ENCODE measurements around the gene MYO1D. TPM values are rescaled to one million over a fixed set of nuclear protein-coding genes. Genes with fewer than 3 reads are reported as not detected.
"Not testable (repeated sequence)": the region's sequence is repeated elsewhere in the genome, so short reads cannot be mapped to it uniquely, and the experiment has no call there.

Gene MYO1D
- total RNA-seq, 1 donor from 2014 or later, result 27.7 TPM

DNA sequence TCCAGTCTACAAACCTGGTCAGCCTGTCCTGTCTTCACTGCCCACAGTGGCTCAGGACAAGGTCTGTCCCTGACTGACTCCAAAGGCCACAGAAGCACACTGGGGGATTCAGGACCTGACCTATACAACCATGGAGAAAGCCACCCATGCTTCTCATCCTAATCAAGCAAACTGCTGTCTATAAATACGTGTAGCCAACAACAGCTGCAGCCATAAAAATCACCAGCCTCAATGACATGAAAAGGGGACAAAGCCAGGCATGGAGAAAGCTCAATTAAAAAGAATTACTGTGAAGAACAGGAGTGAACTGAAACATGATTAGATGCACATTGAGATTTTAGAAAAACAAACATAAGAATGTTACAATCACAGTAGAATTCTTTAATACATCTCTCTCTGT is 220.0 kb downstream of the MYO1D start:
- ChIA-PET POLR2A (no interaction called here), CTCF (no interaction called here)
- no peak for ATAC-seq (ENCODE audit: low read depth)
- H3K9me3 Mint-ChIP-seq, result no peaks in the 10 kb centered on the region
- intact Hi-C loops (cut with micrococcal nuclease), result no loop called here
- no peak overlapping the region for H3K4me3 Mint-ChIP-seq
- no peaks in the 10 kb centered on the region for H3K27me3 Mint-ChIP-seq
- no peak overlapping the region for H3K27ac Mint-ChIP-seq
- TF ChIP-seq, protein P1, sequence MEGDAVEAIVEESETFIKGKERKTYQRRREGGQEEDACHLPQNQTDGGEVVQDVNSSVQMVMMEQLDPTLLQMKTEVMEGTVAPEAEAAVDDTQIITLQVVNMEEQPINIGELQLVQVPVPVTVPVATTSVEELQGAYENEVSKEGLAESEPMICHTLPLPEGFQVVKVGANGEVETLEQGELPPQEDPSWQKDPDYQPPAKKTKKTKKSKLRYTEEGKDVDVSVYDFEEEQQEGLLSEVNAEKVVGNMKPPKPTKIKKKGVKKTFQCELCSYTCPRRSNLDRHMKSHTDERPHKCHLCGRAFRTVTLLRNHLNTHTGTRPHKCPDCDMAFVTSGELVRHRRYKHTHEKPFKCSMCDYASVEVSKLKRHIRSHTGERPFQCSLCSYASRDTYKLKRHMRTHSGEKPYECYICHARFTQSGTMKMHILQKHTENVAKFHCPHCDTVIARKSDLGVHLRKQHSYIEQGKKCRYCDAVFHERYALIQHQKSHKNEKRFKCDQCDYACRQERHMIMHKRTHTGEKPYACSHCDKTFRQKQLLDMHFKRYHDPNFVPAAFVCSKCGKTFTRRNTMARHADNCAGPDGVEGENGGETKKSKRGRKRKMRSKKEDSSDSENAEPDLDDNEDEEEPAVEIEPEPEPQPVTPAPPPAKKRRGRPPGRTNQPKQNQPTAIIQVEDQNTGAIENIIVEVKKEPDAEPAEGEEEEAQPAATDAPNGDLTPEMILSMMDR (IDR thresholded peaks at IDR 0.05), result no peak
- DNase-seq, result no peak
- H3K36me3 Mint-ChIP-seq (ENCODE audit: low read depth), result peaks cover 33% of the 10 kb centered on the region
- no peaks in the 10 kb centered on the region for H3K4me1 Mint-ChIP-seq

DNA sequence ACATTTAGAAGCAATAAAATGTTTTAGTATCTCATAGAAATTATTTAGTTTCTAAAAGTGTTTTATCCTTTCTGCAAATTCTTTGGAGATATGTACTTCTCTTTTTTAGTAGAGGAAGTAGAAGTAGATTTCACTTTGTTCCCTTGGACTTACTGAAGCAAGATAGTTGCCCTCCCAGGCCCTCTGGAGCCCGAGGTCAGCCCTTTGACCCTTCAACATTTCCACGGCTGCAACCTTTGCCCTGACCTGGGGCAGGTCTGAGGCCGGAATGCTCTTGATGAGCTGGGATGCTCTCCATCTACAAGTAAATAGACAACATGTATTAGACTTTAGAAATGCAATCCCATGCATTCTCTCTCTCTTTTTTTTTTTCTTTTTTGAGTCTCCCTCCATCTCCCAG is 222.6 kb downstream of the MYO1D start:
- CTCF ChIA-PET, result interaction anchor here (0.7 kb wide), 1 partner anchor 22 kb away, joined by 3 read pairs; no protein-coding TSS in a partner anchor
- DNase-seq, result no peak
- Mint-ChIP-seq H3K27ac (no peak overlapping the region), H3K4me3 (no peak overlapping the region), H3K9me3 (peaks cover 16% of the 10 kb centered on the region), H3K4me1 (no peaks in the 10 kb centered on the region), H3K36me3 (ENCODE audit: low read depth) (peaks cover 53% of the 10 kb centered on the region), H3K27me3 (no peaks in the 10 kb centered on the region)
- POLR2A ChIA-PET, result no interaction called here
- TF ChIP-seq, protein P1 (IDR thresholded peaks at IDR 0.05), result no peak
- intact Hi-C loops (cut with micrococcal nuclease), result no loop called here
- no peak for ATAC-seq (ENCODE audit: low read depth)

DNA sequence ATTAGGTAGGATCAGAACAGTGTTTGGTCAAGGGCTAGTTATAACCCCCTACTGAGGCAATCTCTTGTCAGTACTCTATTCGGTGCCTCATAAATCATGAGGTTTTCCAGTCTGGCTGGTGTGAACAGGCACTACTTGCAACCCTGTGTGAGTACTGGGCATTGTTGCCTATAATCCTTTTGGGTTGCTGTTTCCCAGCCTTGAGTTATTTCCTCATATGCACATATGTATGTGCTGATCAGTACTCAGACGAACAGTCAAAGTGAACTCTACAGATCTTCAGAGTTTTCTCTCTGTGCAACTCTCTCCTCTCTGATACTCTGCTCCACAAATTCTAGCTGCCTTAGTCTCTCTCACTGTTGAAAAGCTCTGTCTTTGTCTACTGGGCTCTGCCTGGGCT is 225.8 kb downstream of the MYO1D start:
- intact Hi-C loops (cut with micrococcal nuclease), result no loop called here
- Mint-ChIP-seq H3K4me1 (no peaks in the 10 kb centered on the region), H3K9me3 (peaks cover 19% of the 10 kb centered on the region), H3K4me3 (no peak overlapping the region), H3K36me3 (ENCODE audit: low read depth) (peaks cover 49% of the 10 kb centered on the region), H3K27ac (no peak overlapping the region), H3K27me3 (no peaks in the 10 kb centered on the region)
- POLR2A ChIA-PET, result no interaction called here
- CTCF ChIA-PET, result no interaction called here
- no peak for DNase-seq
- no peak for ATAC-seq (ENCODE audit: low read depth)
- TF ChIP-seq, protein P1 (IDR thresholded peaks at IDR 0.05), result no peak

DNA sequence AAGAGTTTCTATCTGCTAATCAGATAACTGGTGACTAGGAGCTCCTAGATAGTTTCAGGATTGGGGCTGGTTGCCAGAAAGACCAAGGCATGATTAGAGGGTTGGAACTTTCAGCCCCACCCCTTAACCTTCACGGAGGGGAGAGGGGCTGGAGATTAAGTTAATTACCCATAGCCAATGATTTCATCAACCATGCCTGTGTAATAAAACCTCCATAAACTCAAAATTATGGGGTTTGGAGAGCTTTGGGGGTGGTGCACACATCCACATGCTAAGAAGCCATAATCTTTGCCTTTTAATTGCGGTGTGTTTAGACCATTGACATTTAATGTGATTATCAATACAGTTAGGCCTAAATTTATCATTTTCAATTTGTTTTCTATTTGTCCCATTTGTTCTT is 228.5 kb downstream of the MYO1D start:
- Mint-ChIP-seq H3K4me1 (peaks cover 3% of the 10 kb centered on the region), H3K36me3 (ENCODE audit: low read depth) (peaks cover 35% of the 10 kb centered on the region), H3K27ac (no peak overlapping the region), H3K4me3 (no peak overlapping the region), H3K9me3 (peaks cover 19% of the 10 kb centered on the region), H3K27me3 (no peaks in the 10 kb centered on the region)
- ATAC-seq (ENCODE audit: low read depth), result no peak
- intact Hi-C loops (cut with micrococcal nuclease), result no loop called here
- POLR2A ChIA-PET, result no interaction called here
- no peak for DNase-seq
- TF ChIP-seq, protein P1 (IDR thresholded peaks at IDR 0.05), result no peak
- CTCF ChIA-PET, result no interaction called here

DNA sequence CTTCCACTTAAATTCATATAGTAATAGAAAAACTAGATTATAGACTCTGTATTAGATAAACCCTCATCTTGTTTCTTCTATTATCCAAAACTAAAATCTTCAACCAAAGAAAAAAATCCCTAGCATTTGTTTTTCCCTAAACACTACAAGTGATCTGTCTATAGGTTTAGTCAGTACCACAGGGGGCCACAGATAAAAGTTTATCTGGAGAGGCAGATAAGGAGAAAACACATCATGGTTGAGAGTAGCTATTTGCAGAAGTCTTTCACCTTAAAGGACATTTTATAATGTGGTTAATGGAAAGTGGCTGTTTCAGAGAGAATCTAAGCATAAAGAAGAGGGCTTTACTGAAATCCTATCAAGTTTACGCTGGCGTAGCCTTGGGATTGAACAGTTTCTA is 230.0 kb downstream of the MYO1D start:
- TF ChIP-seq, protein P1 (IDR thresholded peaks at IDR 0.05), result no peak
- peaks cover 4% of the 10 kb centered on the region for H3K4me1 Mint-ChIP-seq
- H3K9me3 Mint-ChIP-seq, result peaks cover 21% of the 10 kb centered on the region
- no peak overlapping the region for H3K27ac Mint-ChIP-seq
- no peaks in the 10 kb centered on the region for H3K27me3 Mint-ChIP-seq
- POLR2A ChIA-PET, result interaction anchor here (0.8 kb wide), 1 partner anchor 12 kb away, joined by 3 read pairs; no protein-coding TSS in a partner anchor
- peaks cover 27% of the 10 kb centered on the region for H3K36me3 Mint-ChIP-seq (ENCODE audit: low read depth)
- ATAC-seq (ENCODE audit: low read depth) (no peak), DNase-seq (no peak)
- no peak overlapping the region for H3K4me3 Mint-ChIP-seq
- CTCF ChIA-PET, result interaction anchor here (0.5 to 1.9 kb wide), 4 partner anchors 11 to 163 kb away, joined by 3 to 7 read pairs (median 4); no protein-coding TSS in a partner anchor
- intact Hi-C loops (cut with micrococcal nuclease), result no loop called here

DNA sequence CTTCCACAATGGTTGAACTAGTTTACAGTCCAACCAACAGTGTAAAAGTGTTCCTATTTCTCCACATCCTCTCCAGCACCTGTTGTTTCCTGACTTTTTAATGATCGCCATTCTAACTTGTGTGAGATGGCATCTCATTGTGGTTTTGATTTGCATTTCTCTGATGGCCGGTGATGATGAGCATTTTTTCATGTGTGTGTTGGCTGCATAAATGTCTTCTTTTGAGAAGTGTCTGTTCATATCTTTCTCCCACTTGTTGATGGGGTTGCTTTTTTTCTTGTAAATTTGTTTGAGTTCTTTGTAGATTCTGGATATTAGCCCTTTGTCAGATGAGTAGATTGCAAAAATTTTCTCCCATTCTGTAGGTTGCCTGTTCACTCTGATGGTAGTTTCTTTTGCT is 235.4 kb downstream of the MYO1D start:
- CTCF ChIA-PET; H3K4me3 Mint-ChIP-seq; H3K9me3 Mint-ChIP-seq; POLR2A ChIA-PET; H3K27me3 Mint-ChIP-seq; ATAC-seq (ENCODE audit: low read depth); H3K36me3 Mint-ChIP-seq (ENCODE audit: low read depth); intact Hi-C loops (cut with micrococcal nuclease); DNase-seq; H3K4me1 Mint-ChIP-seq; H3K27ac Mint-ChIP-seq: not testable (repeated sequence)

Measured in activated B cell treated with CpG ODN at 0.5 μM for 24 hours (primary cell).